H1 (cell line): ENCODE results near the gene RHOXF2. TPM values are rescaled to one million over a fixed set of nuclear protein-coding genes. Genes with fewer than 3 reads are reported as not detected.
A peak's percentile ranks its signal among the peaks of the same experiment; 100 is the strongest.

Source experiments
- CHD1 ChIP-seq: IDR thresholded peaks from 2 replicates; pipeline ENCODE4 v1.6.1; 2012; ENCODE audit warnings: low read depth, low read length, improper control_type of control experiment
- CHD7 ChIP-seq: fragments of 300-600 bp; sonication (generic); IDR thresholded peaks from 2 replicates; pipeline ENCODE4 v1.7.1; 2012; ENCODE audit warnings: low read length, moderate library complexity, mild to moderate bottlenecking, inconsistent platforms; ENCODE audit not compliant: insufficient replicate concordance
- CREB1 ChIP-seq: IDR thresholded peaks from 2 replicates; pipeline ENCODE4 v1.6.1; 2012; ENCODE audit warnings: inconsistent platforms
- EZH2 ChIP-seq: fragments of 200-600 bp; sonication (generic); IDR thresholded peaks from 2 replicates; pipeline ENCODE4 v1.7.1; 2012; ENCODE audit warnings: low read depth, mild to moderate bottlenecking, moderate library complexity, low read length, inconsistent platforms; ENCODE audit not compliant: severe bottlenecking
- FOSL1 ChIP-seq: IDR thresholded peaks from 2 replicates; pipeline ENCODE4 v1.6.1; 2011; ENCODE audit warnings: mild to moderate bottlenecking, low read depth, low read length, moderate library complexity; ENCODE audit not compliant: insufficient read depth
- RBBP5 ChIP-seq: IDR thresholded peaks from 2 replicates; pipeline ENCODE4 v1.7.1; 2012; ENCODE audit warnings: low read depth, mild to moderate bottlenecking, inconsistent platforms, low read length, moderate library complexity, borderline replicate concordance
- SIN3A ChIP-seq, 2 experiments: IDR thresholded peaks in 1 of 2; conservative IDR thresholded peaks in 1 of 2; 2 replicates each; pipeline ENCODE4 v1.6.1; 2011 to 2012; ENCODE audit warnings: low read length in 2 of 2, improper control_type of control experiment in 1 of 2, low read depth in 1 of 2, mild to moderate bottlenecking in 1 of 2
- ZNF274 ChIP-seq: IDR thresholded peaks from 2 replicates; pipeline ENCODE4 v1.7.0; 2012; ENCODE audit warnings: low read length, borderline replicate concordance; ENCODE audit errors: extremely low read depth
- polyA plus RNA-seq, 7 experiments: library from polyadenylated mRNA; depleted of rRNA in 3 of 7; stranded (reverse) in 5 of 7; unstranded in 2 of 7; fragments of >200 nt in 5 of 7; fragments of 200-250 nt in 2 of 7; gene quantifications; 1 replicate in 5 of 7; 2 replicates in 1 of 7; 4 replicates in 1 of 7; pipeline versions ENCODE4 v1.2.1 to v1.2.3, GENCODE V29; 2011 to 2013; ENCODE audit warnings: missing spikeins in 2 of 7, mixed read lengths in 2 of 7
- total RNA-seq: library from RNA; stranded (reverse); fragmentation: NEBNext Ultra II Directional; extraction: Animal tissue kit (Norgen Biotek cat#: 25700); gene quantifications from 2 replicates; pipeline ENCODE4 v1.2.1, GENCODE V29; 2021

The RHOXF2 gene
- total and polyA plus RNA-seq, 2 of the 8 experiments (the other 6 are each of a cell fraction or from before 2014, with no cell fraction given) = not detected

GRCh38 chrX:120140293-120140981 lies 18.0 kb upstream of the RHOXF2 start (continued):
- no peak for TF ChIP-seq RBBP5
- TF ChIP-seq ZNF274 = no peak
- no peak for TF ChIP-seq EZH2
- TF ChIP-seq SIN3A (conservative IDR thresholded peaks at IDR 0.05 in 1 of 2, IDR thresholded peaks at IDR 0.05 in 1 of 2; ENCODE audit: low read depth in 1 of 2, low read length in 2 of 2) = peak; percentile 97 to 99
- TF ChIP-seq CHD7 = no peak
- no peak for TF ChIP-seq FOSL1
- TF ChIP-seq CREB1 = no peak
- no peak for TF ChIP-seq CHD1
